IPS-NIHi7 (cell line): ENCODE measurements around the gene DNAI2.

Source experiments
- DNase-seq: peaks from one replicate; pipeline ENCODE4 v3.0.0; 2012; ENCODE audit warnings: mixed read lengths; ENCODE audit errors: extremely low spot score

The DNAI2 gene

GRCh38 chr17:74305865-74306654 lies 32.0 kb downstream of the DNAI2 start:
- DNase-seq = no peak

GRCh38 chr17:74307984-74308773 lies 34.1 kb downstream of the DNAI2 start:
- DNase-seq = no peak

- no peak for DNase-seq
These were observed 35.9 kb downstream of the DNAI2 start for GRCh38 chr17:74309902-74310301.

- no peak for DNase-seq
These were observed 40.8 kb downstream of the DNAI2 start for GRCh38 chr17:74314877-74315276.

- no peak for DNase-seq
These were observed 42.2 kb downstream of the DNAI2 start for GRCh38 chr17:74316220-74316619.

GRCh38 chr17:74317071-74317470 lies 43.0 kb downstream of the DNAI2 start:
- no peak for DNase-seq

- DNase-seq = no peak
These were observed 44.4 kb downstream of the DNAI2 start for GRCh38 chr17:74318391-74318790.

- DNase-seq = no peak
These were observed 50.5 kb downstream of the DNAI2 start for GRCh38 chr17:74324521-74324920.

GRCh38 chr17:74325376-74325742 lies 51.3 kb downstream of the DNAI2 start:
- no peak for DNase-seq

GRCh38 chr17:74325743-74326379 lies 51.8 kb downstream of the DNAI2 start, which contains the start of gene KIF19:
Gene KIF19, plus strand, starts transcription at chr17:74326226. Its CDS starts 124 bp downstream, at chr17:74326350.
- DNase-seq = peak; percentile 96

- DNase-seq = no peak
These were observed 52.5 kb downstream of the DNAI2 start for GRCh38 chr17:74326506-74326905.

GRCh38 chr17:74328487-74328886 lies 54.5 kb downstream of the DNAI2 start:
- DNase-seq = no peak

- no peak for DNase-seq
These were observed 55.3 kb downstream of the DNAI2 start for GRCh38 chr17:74329378-74329777.

GRCh38 chr17:74330446-74330845 lies 56.4 kb downstream of the DNAI2 start:
- no peak for DNase-seq

- no peak for DNase-seq
These were observed 58.1 kb downstream of the DNAI2 start for GRCh38 chr17:74332017-74332650.

- DNase-seq = no peak
These were observed 58.8 kb downstream of the DNAI2 start for GRCh38 chr17:74332763-74333283.

- no peak for DNase-seq
These were observed 60.5 kb downstream of the DNAI2 start for GRCh38 chr17:74334393-74335039.

GRCh38 chr17:74335529-74336062 lies 61.6 kb downstream of the DNAI2 start:
- DNase-seq = no peak

- DNase-seq = no peak
These were observed 62.3 kb downstream of the DNAI2 start for GRCh38 chr17:74336307-74336706.

- DNase-seq = no peak
These were observed 63.9 kb downstream of the DNAI2 start for GRCh38 chr17:74337834-74338500.
